ENCODE results near the gene NDUFS1.
"Not testable (repeated sequence)": the region's sequence is repeated elsewhere in the genome, so short reads cannot be mapped to it uniquely, and the experiment has no call there.

Gene NDUFS1

DNA sequence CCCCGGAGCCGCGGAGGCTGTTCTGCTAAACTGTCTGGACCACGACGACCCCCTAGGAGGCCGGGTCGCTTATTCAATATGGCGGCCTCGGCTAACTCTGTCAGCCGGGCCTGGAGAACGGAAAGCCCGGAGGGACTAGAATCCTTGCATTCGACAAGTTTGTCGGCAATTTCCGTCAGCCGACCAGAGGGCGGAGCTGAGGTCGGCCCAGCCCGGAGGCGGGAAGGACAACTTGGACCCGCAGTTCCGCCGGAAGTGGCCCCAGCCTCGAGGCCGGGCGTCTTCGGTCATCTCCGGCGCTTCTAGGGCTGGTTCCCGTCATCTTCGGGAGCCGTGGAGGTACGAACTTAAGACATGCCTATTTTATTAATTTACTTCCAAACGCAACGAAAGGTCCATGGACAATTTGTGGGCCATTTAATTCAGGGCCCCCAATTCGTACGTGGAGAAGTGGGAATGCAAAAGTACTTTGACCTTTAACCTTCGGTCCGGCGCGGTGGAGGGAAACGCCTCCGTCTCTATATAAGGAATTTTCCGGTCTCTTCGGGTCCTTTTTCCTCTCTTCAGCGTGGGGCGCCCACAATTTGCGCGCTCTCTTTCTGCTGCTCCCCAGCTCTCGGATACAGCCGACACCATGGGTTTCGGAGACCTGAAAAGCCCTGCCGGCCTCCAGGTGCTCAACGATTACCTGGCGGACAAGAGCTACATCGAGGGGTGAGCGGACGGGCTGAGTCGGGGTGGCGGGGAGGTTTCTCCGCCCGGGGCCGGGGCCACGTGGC is at the start of gene NDUFS1, which contains the start of gene EEF1B2:
Gene NDUFS1, minus strand, starts transcription at position 99 of the 779 bp plus-strand sequence. CDS start 5,766 bp downstream, outside the sequence.
Gene EEF1B2, plus strand, starts transcription at position 550 of the 779 bp plus-strand sequence. Its CDS starts 85 bp downstream, at position 635.
- DNase-seq, result peak; percentile 99

DNA sequence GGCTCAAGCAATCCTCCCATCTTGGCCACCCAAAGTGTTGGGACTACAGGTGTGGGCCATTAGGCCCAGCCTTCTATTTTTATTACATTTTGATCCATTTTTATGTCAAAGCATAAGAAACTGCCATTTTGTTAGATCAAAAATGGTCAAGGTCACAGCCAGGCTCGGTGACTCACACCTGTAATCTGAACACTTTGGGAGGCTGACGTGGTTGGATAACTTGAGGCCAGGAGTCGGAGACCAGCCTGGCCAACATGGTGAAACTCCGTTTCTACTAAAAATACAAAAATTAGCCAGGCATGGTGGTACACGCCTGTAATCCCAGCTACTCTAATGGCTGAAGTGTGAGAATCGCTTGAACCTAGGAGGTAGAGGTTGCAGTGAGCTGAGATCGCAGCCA is 49.7 kb upstream of the NDUFS1 start:
- no peak for DNase-seq

DNA sequence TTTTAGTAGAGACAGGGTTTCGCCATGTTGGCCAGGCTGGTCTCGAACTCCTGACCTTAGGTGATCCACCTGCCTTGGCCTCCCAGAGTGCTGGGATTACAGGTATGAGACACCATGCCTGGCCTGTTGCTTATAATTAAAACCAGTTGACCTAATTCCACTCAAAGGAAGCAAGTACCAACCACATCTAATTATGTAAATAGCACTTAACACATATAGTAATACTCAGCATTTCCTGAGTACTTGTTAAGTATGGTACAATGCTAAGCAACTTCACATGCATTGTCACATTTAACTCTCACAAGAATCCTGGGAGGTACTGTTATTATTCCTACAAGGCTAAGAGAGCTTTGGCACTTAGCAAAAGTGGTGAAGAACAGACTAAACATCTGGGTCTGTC is 48.1 kb upstream of the NDUFS1 start:
- DNase-seq, result not testable (repeated sequence)

DNA sequence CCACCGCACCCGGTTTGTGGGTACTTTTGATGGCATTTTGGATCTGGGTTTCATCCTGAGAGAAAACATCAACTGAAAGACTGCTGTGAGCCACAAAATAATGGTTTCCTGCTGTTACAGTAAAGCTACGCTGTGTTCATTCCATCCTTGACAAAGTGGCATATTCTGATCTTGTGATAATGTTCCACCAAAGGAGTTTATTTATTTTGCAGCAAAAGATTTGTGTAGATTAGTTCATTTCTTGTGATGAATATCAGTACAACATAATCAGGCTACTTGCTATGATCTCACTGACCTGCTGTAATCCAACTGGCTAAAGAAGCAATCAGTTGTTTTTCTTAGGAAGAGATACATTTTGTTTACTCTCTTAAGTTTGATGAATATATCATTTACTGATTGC is 45.5 kb upstream of the NDUFS1 start:
- DNase-seq, result no peak

DNA sequence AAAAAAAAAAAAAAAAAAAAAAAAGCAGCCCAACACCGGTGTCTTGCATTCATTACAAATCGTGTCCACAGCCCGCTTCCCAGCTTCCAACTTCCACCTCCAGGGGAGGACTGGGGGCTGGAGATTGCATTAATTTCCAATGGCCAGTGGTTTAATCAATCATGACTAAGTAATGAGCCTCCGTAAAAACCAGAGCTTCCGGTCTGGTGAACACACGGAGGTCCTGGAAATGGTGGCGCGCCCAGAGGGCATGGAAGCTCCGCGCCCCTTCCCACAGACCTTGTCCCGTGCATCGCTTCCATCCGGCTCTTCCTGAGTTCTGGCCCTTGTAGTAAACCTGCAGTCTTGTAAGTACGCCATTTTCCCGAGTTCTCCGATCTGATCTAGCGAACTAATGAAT is 44.1 kb upstream of the NDUFS1 start:
- DNase-seq, result no peak

DNA sequence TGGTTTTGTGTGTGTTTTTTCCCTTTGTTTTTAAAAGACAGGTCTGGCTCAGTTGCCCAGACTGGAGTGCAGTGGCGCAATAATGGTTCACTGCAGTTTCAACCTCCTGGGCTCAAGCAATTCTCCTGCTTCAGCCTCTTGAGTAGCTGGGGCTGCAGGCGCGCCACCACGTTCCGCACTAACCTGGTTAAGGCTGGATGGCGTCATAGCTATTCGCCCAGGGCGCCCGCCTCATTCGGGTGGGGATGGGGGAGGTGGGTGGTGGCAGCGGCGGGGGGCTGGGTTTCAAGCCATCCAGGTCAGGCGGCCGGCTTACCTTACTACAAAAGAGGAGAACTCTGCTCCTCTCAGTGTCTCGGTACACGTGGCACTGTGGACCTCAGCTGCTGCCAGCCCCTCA is 43.2 kb upstream of the NDUFS1 start:
- DNase-seq, result no peak

DNA sequence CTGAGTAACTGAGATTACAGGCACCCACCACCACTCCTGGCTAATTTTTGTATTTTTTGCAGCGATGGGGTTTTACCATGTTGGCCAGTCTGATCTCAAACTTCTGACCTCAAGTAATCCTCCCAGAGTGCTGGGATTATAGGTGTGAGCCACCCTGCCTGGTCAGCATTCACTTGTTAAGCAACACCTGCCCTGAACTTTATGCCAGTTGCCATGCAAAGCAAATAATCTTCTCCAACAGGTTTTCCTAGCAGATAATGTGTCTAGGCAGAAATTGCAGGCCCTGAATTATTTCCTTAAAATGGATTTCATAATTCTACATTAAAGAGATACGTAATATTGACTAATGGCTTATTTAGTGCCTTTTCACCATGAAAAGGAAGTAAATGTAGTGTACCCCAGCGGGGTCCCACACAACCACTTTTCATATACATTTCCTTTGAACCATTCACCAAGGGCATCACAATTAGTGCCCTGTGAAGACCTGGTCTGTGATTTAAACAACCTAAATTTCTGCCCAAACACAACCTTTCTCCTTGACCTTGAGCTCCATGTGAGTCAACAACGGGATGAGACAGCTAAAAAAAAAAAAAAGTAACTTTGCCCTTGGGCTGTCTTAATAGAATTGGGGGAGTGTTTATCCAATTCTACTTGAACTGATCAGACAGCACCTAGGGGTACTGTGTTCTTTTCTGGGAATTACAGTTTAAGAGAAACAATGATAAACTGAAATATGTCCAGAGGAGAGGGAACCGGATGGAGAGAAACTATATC is 42.0 kb upstream of the NDUFS1 start:
- DNase-seq, result no peak

DNA sequence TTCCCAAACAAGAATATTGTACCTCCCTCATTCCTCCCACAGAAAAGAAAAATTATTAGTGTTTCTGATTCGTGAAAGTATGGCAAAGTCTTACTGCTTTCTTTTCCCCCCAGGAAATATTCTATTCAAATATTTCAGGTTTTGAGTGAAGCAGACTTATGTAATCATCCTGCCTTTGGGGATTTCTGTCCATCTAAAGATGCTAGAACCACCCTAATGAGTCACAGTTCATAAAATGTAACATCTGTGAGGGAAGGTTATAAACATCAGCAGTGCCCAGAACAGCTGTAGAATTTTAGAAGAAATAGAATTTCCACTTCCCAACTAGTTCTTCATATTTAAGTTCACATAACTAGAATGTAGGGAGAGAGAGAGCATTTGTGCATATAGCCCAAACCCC is 39.4 kb upstream of the NDUFS1 start:
- DNase-seq, result no peak

DNA sequence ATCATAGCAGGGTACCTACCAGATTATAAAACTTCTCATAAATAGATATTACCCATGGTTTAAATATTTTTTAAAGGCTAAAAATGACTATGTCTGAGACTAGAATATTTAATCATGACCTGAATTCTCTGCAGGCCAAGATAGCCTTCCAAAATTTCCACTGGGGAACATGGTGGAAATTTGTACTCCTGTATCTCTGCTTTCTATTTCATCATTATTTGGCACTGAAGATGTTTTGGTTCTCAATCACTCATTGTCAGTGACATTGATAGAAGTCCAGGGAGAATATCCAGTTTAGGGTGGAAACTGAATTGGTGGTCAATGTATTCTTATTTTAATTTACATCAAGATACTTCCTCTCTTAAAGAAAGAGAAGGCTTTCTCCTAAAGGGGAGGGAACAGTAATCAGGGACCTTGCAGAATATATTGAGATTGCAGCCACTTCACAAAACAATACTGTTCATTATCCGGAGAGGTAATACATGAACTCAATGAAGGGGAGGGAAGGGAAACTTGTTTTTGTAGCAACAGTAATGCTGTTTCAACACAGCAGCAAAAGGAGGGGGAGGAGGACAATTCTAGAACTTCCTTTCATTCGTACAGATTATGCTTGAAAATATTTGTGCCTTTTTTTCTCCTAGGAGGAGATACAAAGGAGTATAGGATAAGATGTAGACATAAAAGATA is 34.6 kb upstream of the NDUFS1 start:
- no peak for DNase-seq

DNA sequence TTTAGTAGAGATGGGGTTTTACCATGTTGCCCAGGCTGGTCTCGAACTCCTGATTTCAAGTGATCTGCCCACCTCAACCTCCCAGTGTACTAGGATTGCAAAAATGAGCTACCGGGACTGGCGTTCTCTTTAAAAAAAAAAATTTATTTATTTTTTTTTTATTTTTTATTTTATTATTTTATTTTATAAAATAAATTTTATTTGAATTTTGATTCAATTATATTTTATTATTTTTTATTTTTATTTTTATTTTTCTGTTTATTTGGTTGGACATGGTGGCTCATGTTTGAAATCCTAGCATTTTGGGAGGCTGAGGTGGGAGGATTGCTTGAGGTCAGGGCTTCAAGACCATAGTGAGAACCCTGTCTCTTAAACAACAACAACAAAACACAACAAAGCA is 32.9 kb upstream of the NDUFS1 start:
- no peak for DNase-seq

DNA sequence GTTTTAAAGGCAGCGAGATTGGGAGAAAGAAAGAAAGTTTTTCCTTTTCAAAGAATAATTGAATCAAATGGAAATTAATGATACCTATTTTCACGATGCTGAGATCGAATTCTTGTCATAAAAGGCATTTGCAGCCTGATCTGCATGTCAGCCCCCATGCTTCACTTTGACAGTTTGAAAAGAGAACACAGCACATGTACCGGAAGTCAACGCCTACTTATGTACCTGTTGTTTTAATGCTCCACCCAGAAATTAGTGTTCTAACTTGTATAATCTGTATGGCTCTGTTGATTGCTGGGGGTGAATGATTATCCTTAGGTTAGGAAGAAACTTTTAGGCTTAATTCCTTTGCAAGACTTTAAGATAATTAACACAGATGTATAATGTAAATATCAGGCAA is 31.4 kb upstream of the NDUFS1 start:
- DNase-seq, result no peak

DNA sequence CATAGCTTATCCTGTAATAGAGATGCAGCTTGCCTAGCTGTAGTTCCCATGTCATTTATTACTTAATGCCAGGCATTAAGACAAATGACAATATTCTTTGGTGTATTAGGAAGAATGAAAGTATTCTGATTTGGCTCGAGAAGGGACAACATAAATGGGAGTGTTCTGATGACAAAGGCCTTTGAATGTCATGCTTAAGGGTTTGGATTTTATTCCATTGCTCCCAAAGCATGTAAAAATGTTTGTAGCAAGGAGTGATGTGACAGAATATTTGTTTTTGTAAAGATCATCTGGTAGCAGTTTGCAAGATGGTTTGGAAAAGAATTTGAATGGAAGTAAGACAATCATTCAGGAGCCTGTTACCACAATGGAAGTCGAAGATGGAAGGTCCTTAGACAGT is 30.9 kb upstream of the NDUFS1 start:
- DNase-seq, result no peak

DNA sequence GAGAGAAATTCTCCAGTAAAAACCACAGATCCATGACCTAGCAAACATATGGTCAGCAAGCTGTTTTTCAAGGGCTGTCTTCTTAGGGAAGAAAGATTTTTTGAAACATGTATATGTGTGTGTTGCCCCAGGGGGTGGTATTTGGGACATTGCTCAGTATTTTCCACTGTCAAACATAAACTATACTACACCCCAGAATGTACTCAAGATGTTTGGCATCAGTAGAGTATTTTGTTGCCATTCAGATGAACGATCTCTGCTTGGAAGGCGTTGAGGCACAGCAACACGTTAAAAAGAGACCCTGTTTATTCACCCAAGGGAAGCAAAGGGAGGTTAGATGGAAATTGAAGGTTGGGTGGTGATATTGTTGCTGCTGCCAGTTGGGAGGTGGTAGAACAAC is 30.4 kb upstream of the NDUFS1 start:
- DNase-seq, result no peak

DNA sequence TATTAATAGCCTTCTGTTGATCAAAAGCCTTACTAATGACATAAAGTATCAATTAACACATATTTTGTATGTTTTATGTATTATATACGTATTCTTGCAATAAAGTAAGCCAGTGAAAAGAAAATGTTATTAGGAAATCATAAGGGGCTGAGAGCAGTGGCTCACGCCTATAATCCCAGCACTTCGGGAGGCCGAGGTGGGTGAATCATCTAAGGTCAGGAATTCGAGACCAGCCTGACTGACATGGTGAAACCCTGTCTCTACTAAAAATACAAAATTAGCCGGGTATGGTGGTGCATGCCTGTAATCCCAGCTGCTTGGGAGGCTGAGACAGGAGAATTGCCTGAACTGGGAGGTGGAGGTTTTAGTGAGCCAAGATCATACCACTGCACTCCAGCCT is 22.3 kb upstream of the NDUFS1 start:
- DNase-seq, result not testable (repeated sequence)

DNA sequence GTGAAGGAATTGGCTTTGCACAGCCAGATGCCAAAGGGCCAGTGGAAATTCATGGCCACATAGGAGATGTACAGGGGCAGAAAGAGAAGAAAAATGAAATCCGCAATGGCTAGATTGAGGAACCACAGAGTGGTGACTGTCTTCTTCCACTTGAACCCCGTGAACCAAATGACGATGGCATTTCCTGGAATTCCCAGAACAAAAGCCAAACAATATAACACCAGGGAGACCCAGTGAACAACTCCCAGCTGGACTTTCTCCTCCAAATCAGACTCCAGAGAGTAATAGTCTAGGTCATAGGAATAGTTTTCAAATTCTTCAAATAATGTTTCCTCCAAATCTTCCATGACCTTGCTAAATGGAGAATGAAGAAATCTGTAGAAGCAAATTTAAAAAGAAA is 17.7 kb upstream of the NDUFS1 start:
- no peak for DNase-seq

DNA sequence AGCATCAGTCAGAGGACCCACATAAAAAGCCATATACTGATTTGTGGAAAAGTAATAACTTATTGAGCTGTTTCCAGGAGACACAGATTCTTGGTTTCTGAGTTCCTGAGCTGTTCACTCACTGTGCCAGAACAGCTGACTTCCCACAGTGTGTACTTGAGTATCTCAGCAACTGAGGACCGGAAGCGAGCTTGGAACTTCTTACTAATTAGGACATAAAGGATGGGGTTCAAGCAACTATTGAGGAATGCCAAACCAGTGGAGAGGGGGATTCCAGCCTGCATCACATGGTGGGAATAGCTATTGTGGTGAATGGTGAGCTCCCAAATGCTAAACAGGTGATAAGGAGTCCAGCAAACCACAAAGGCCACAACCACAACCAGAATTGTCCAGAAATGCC is 16.9 kb upstream of the NDUFS1 start:
- no peak for DNase-seq

DNA sequence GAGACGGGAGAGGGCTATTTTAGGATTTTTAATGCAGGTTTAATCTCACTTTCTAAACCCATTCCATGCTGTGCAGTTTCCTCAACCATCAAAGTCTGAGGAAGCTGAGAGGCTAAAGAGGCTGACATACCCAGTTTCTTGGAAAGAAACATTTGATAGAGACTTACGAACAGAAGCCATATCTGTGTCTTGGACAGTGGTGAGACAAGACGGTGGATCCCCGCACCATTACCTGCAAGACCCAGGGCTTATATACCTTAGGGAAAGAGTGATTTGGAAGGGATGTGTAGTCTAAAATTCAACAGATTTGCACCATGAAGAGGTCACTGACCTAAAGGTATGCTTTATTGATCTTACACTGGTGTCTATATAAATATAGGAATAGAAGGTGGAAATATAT is 13.9 kb upstream of the NDUFS1 start:
- no peak for DNase-seq

DNA sequence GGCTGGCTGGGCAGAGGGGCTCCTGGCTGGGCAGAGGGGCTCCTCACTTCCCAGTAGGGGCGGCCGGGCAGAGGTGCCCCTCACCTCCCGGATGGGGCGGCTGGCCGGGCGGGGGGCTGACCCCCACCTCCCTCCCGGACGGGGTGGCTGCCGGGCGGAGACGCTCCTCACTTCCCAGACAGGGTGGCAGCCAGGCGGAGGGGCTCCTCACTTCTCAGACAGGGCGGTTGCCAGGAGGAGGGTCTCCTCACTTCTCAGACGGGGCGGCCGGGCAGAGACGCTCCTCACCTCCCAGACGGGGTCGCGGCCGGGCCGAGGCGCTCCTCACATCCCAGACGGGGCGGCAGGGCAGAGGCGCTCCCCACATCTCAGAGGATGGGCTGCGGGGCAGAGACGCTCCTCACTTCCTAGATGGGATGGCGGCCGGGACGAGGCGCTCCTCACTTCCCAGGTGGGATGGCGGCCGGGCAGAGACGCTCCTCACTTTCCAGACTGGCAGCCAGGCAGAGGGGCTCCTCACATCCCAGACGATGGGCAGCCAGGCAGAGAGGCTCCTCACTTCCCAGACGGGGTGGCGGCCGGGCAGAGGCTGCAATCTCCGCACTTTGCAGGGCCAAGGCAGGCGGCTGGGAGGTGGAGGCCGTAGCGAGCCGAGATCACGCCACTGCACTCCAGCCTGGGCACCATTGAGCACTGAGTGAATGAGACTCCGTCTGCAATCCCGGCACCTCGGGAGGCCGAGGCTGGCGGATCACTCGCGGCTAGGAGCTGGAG is 12.6 kb upstream of the NDUFS1 start:
- DNase-seq, result not testable (repeated sequence)

DNA sequence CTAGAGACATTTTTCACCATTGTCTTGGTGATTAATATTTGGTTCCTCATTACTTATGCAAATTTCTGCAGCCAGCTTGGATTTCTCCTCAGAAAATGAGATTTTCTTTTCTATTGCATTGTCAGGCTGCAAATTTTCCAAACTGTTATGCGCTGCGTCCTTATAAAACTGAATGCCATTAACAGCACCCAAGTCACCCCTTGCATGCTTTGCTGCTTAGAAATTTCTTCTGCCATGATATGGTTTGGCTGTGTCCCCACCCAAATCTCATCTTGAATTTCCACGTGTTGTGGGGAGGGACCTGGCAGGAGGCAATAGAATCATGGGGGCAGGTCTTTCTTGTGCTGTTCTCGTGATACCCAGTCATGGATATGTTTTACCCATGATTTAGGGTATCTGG is 9.0 kb upstream of the NDUFS1 start:
- not testable (repeated sequence) for DNase-seq

DNA sequence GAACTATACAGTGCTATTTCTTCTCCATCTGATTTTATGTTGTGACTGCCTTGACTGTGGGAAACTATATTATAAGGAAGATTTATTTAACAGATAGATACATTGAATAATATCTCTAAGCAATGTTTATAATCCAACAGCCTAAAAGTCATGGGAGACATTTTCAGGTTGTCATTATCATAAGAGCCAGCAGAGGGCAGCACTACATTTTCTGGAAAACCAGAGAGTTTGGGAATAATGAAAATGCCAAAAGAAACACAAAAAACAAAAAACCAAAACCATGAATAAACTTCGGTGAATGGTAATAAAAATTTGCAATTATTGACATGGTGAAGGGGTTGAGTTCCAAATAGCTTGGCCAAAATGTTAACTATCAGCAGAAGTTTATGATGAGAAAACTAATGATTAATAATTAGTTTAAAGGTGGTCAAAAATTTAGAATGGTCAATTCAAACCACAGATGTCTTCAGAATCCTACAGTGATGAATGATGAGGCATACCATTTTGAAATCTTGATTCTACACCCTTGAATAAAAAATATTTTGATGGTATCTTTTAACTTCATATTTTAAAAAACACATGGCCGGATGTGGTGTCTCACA is 5.1 kb upstream of the NDUFS1 start:
- DNase-seq, result peak; percentile 78

DNA sequence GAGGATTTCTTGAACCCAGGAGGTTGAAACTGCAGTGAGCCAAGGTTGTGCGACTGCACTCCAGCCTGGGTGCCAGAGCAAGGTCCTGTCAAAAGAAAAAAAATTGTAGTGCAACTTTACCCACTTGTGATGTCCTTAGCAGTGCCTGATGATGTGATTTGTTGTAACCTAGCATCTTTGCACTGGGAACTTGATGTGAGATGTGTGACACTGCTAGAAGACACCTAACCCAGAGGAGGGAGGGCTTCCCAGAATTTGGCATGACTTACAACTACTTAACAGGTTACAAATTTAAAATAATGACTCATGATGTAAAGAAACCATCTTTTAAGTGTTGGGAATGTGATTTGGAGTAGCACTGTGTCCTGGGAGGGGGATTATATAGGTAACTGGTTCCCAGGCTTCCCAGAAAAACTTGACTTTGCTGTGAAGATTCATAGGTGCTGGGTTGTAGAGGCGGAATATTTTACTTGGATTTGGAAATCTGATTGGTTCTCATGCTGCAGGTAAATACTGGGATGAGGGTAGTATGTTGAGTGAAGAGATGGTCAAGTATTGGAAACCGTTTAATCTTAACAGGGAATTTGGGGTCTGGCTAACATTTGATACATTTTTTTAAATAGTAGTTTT is 4.1 kb upstream of the NDUFS1 start:
- DNase-seq, result no peak

DNA sequence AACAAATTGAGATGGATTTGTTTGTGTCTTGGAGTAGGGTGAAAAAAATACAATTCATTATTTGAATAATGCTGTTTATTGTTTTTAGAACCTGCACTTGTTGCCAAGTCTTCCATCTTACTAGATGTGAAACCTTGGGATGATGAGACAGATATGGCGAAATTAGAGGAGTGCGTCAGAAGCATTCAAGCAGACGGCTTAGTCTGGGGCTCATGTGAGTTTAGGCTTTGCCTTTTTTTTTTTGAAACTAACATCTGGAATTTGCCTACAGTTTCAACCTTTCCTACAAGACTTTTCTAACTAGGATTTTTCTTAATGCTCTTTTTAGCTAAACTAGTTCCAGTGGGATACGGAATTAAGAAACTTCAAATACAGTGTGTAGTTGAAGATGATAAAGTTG is 3.2 kb upstream of the NDUFS1 start:
- not testable (repeated sequence) for DNase-seq

All from midbrain (tissue), 1 donor.